Keratinocyte (primary cell): Measurements from ENCODE around the gene PRKCZ. TPM values are rescaled to one million over a fixed set of nuclear protein-coding genes. Genes with fewer than 3 reads are reported as not detected.

Experiments
- DNase-seq: peaks from one replicate; pipeline ENCODE4 v3.0.0-alpha.2; 2011; ENCODE audit warnings: low read depth, missing footprints, low spot score
- FAIRE-seq: peaks from 2 replicates; lab custom pipeline; 2011; peaks lifted over from hg19 to GRCh38; lab: Jason Lieb, UNC
- H2AFZ ChIP-seq: 2 replicates; pipeline ENCODE4 v1.6.0; 2012; ENCODE audit warnings: low read length, control low read depth, inconsistent platforms; ENCODE audit not compliant: control insufficient read depth
- H3K27ac ChIP-seq: 2 replicates; pipeline ENCODE4 v1.5.1; 2011; ENCODE audit warnings: low read length; ENCODE audit not compliant: control insufficient read depth, insufficient read depth
- H3K27me3 ChIP-seq: 3 replicates; pipeline ENCODE4 v1.6.0; 2011; ENCODE audit warnings: low read length; ENCODE audit not compliant: control insufficient read depth, insufficient read depth; ENCODE audit errors: extremely low read depth
- H3K36me3 ChIP-seq, 2 experiments: 2 replicates in 1 of 2; 3 replicates in 1 of 2; pipeline ENCODE4 v1.5.1; 2011; ENCODE audit warnings: low read length in 2 of 2, mild to moderate bottlenecking in 1 of 2; ENCODE audit not compliant: control insufficient read depth in 2 of 2, insufficient read depth in 2 of 2; ENCODE audit errors: extremely low read depth in 1 of 2
- H3K4me1 ChIP-seq: 3 replicates; pipeline ENCODE4 v1.5.1; 2011; ENCODE audit warnings: low read length; ENCODE audit not compliant: control insufficient read depth, insufficient read depth; ENCODE audit errors: extremely low read depth
- H3K4me2 ChIP-seq: 3 replicates; pipeline ENCODE4 v1.6.0; 2011; ENCODE audit warnings: low read depth, low read length; ENCODE audit not compliant: control insufficient read depth, insufficient read depth; ENCODE audit errors: extremely low read depth
- H3K4me3 ChIP-seq, 3 experiments: fragments of 200-600 bp in 1 of 3; sonication (generic) in 1 of 3; 2 replicates in 2 of 3; 3 replicates in 1 of 3; pipeline ENCODE4 v1.5.1; 2011 to 2016; ENCODE audit warnings: low read length in 3 of 3, mild to moderate bottlenecking in 3 of 3, control low read depth in 2 of 3, inconsistent platforms in 1 of 3, low read depth in 1 of 3, mixed read lengths in 1 of 3, mixed run types in 1 of 3, moderate library complexity in 1 of 3; ENCODE audit not compliant: control insufficient read depth in 2 of 3, insufficient read depth in 2 of 3; ENCODE audit errors: extremely low read depth in 1 of 3
- H3K79me2 ChIP-seq: 2 replicates; pipeline ENCODE4 v1.6.0; 2012; ENCODE audit warnings: low read length; ENCODE audit not compliant: control insufficient read depth, insufficient read depth
- H3K9ac ChIP-seq: 3 replicates; pipeline ENCODE4 v1.6.0; 2011; ENCODE audit warnings: low read length; ENCODE audit not compliant: control insufficient read depth, insufficient read depth; ENCODE audit errors: extremely low read depth
- H3K9me1 ChIP-seq: 3 replicates; pipeline ENCODE4 v1.6.0; 2011; ENCODE audit warnings: low read length; ENCODE audit not compliant: control insufficient read depth, insufficient read depth; ENCODE audit errors: extremely low read depth
- H3K9me3 ChIP-seq: 2 replicates; pipeline ENCODE4 v1.5.1; 2012; ENCODE audit warnings: low read depth, low read length; ENCODE audit not compliant: control insufficient read depth
- H4K20me1 ChIP-seq: 3 replicates; pipeline ENCODE4 v1.6.0; 2011; ENCODE audit warnings: low read length; ENCODE audit not compliant: control insufficient read depth, insufficient read depth; ENCODE audit errors: extremely low read depth
- EZH2 ChIP-seq: IDR thresholded peaks from one replicate; pipeline ENCODE4 v1.6.1; 2012; ENCODE audit warnings: inconsistent platforms, mild to moderate bottlenecking, low read length, moderate library complexity
- dilution Hi-C: fragments of 300-500 bp; cut with MboI; formaldehyde crosslinking; loops from one replicate; pipeline ENCODE4 v1.7.0; 2020; ENCODE audit warnings: low sequenced_read_pairs; ENCODE audit not compliant: extremely low pct_ligation_motif_present
- polyA plus RNA-seq, 5 experiments: library from polyadenylated mRNA; depleted of rRNA in 3 of 5; stranded (reverse) in 3 of 5; stranded (forward) in 1 of 5; unstranded in 1 of 5; fragments of >200 nt; gene quantifications; 1 replicate in 1 of 5; 2 replicates in 3 of 5; 3 replicates in 1 of 5; pipeline versions ENCODE4 v1.2.1 to v1.2.3, GENCODE V29; 2011 to 2012; ENCODE audit warnings: missing spikeins in 2 of 5, low read depth in 1 of 5, low replicate concordance in 1 of 5
- TF ChIP-seq, protein P1 (sequence below), 3 experiments: IDR thresholded peaks in 1 of 3; conservative IDR thresholded peaks in 1 of 3; optimal IDR thresholded peaks in 1 of 3; 2 replicates in 2 of 3; 3 replicates in 1 of 3; pipeline versions ENCODE3 to v1.5.1; 2011; ENCODE audit warnings: low read length in 3 of 3, mild to moderate bottlenecking in 3 of 3, moderate library complexity in 2 of 3, control low read depth in 1 of 3, inconsistent platforms in 1 of 3; ENCODE audit not compliant: insufficient read depth in 2 of 3; ENCODE audit errors: extremely low read depth in 1 of 3

Gene PRKCZ
- polyA plus RNA-seq, 1 donor (not counting 4 experiments of a cell fraction or from before 2014, with no cell fraction given), result 36.3 TPM

DNA sequence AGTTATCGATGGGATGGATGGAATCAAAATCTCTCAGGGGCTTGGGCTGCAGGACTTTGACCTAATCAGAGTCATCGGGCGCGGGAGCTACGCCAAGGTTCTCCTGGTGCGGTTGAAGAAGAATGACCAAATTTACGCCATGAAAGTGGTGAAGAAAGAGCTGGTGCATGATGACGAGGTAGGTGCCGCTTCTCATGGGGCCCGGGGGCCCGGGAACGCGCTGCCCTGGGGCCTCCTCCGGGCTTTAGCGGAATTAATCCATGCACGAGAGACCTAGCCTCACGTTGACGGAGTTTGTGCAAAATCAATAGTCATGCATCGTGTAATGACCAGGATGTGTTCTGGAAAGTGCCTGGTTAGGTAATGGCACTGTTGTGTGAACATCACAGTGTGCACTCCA is 100.6 kb downstream of the PRKCZ start:
- peaks cover 4% of the 10 kb centered on the region for H3K79me2 ChIP-seq
- H3K9me3 ChIP-seq, result no peaks in the 10 kb centered on the region
- H4K20me1 ChIP-seq, result peaks cover 7% of the 10 kb centered on the region
- FAIRE-seq, result no peak
- H3K27ac ChIP-seq, result no peak overlapping the region
- H3K4me1 ChIP-seq, result no peaks in the 10 kb centered on the region
- H3K36me3 ChIP-seq, result peaks cover 14 to 30% of the 10 kb centered on the region in 2 experiments
- H3K27me3 ChIP-seq, result no peaks in the 10 kb centered on the region
- no peak overlapping the region for H3K9ac ChIP-seq
- TF ChIP-seq EZH2, result no peak
- TF ChIP-seq, protein P1, sequence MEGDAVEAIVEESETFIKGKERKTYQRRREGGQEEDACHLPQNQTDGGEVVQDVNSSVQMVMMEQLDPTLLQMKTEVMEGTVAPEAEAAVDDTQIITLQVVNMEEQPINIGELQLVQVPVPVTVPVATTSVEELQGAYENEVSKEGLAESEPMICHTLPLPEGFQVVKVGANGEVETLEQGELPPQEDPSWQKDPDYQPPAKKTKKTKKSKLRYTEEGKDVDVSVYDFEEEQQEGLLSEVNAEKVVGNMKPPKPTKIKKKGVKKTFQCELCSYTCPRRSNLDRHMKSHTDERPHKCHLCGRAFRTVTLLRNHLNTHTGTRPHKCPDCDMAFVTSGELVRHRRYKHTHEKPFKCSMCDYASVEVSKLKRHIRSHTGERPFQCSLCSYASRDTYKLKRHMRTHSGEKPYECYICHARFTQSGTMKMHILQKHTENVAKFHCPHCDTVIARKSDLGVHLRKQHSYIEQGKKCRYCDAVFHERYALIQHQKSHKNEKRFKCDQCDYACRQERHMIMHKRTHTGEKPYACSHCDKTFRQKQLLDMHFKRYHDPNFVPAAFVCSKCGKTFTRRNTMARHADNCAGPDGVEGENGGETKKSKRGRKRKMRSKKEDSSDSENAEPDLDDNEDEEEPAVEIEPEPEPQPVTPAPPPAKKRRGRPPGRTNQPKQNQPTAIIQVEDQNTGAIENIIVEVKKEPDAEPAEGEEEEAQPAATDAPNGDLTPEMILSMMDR (optimal IDR thresholded peaks at IDR 0.05 in 1 of 3, IDR thresholded peaks at IDR 0.05 in 1 of 3, conservative IDR thresholded peaks at IDR 0.05 in 1 of 3; ENCODE audit: extremely low read depth in 1 of 3, insufficient read depth in 2 of 3, low read length in 3 of 3), result no peak
- H2AFZ ChIP-seq, result no peak overlapping the region
- H3K4me2 ChIP-seq, result no peak overlapping the region
- no peak overlapping the region for H3K4me3 ChIP-seq
- DNase-seq, result no peak
- H3K9me1 ChIP-seq, result no peaks in the 10 kb centered on the region
- dilution Hi-C loops, result no loop called here

DNA sequence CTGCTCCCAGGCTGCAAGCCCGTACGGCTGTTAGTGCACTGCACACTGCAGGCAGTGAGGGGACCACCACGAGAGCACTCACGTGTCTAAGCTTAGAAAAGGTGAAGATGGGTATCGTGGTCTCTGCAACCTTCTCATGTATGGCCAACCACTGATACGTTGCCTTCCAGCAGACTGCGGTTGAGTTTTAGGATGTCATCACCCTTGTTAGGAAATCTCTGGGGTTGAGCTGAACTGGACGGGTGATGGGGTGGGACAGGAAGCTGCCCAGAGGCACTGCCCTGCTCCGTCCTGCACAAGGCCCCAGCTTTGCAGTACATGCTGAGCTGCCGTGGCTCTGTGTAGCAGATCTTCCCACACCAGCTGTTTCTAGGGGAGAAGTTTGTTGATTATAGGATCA is 101.0 kb downstream of the PRKCZ start:
- H3K4me3 ChIP-seq, result no peak overlapping the region
- H3K27ac ChIP-seq, result no peak overlapping the region
- peaks cover 7% of the 10 kb centered on the region for H4K20me1 ChIP-seq
- no peaks in the 10 kb centered on the region for H3K4me1 ChIP-seq
- FAIRE-seq, result no peak
- no peak overlapping the region for H3K9ac ChIP-seq
- H3K9me3 ChIP-seq, result no peaks in the 10 kb centered on the region
- DNase-seq, result no peak
- no peak overlapping the region for H2AFZ ChIP-seq
- no peaks in the 10 kb centered on the region for H3K27me3 ChIP-seq
- peaks cover 4% of the 10 kb centered on the region for H3K79me2 ChIP-seq
- dilution Hi-C loops, result no loop called here
- TF ChIP-seq EZH2, result no peak
- TF ChIP-seq, protein P1 (optimal IDR thresholded peaks at IDR 0.05 in 1 of 3, IDR thresholded peaks at IDR 0.05 in 1 of 3, conservative IDR thresholded peaks at IDR 0.05 in 1 of 3; ENCODE audit: extremely low read depth in 1 of 3, insufficient read depth in 2 of 3, low read length in 3 of 3), result no peak
- H3K4me2 ChIP-seq, result no peak overlapping the region
- no peaks in the 10 kb centered on the region for H3K9me1 ChIP-seq
- peaks cover 14 to 30% of the 10 kb centered on the region in 2 experiments for H3K36me3 ChIP-seq
